Ovary (tissue), 10 donors: ENCODE data around the gene HECTD3. TPM values are rescaled to one million over a fixed set of nuclear protein-coding genes. Genes with fewer than 3 reads are reported as not detected.

Experiments used
- DNase-seq, 5 donors: peaks; one replicate each; pipeline ENCODE4 v3.0.0-alpha.2; 2019 to 2020
- H3K27ac ChIP-seq, 2 donors: fragments of 200-600 bp; one replicate each; pipeline versions ENCODE4 v1.5.1 to v1.8.0; 2019 to 2022
- H3K27me3 ChIP-seq: fragments of 200-600 bp; one replicate; pipeline ENCODE4 v1.8.0; 2022
- H3K36me3 ChIP-seq: fragments of 200-600 bp; sonication (generic); one replicate; pipeline ENCODE4 v1.5.1; 2019
- H3K4me1 ChIP-seq: one replicate; pipeline ENCODE4 v1.8.1; 2013; ENCODE audit warnings: mild to moderate bottlenecking, moderate library complexity; ENCODE audit not compliant: insufficient read depth
- H3K4me3 ChIP-seq: fragments of 200-600 bp; sonication (generic); one replicate; pipeline ENCODE4 v1.5.1; 2017
- H3K9me3 ChIP-seq, 2 donors: fragments of 200-600 bp in 1 of 2; sonication (generic) in 1 of 2; one replicate each; pipeline versions ENCODE4 v1.5.1 to v1.8.1; 2013 to 2019; ENCODE audit warnings: mild to moderate bottlenecking in 1 of 2, moderate library complexity in 1 of 2
- EP300 ChIP-seq: sonication (generic); formaldehyde crosslinking; IDR thresholded peaks from one replicate; pipeline ENCODE4 v1.6.1; 2017; ENCODE audit warnings: antibody characterized with exemption
- POLR2A ChIP-seq: fragments of 450-650 bp; IDR thresholded peaks from one replicate; pipeline ENCODE4 v1.6.1; 2017; ENCODE audit warnings: antibody characterized with exemption, mild to moderate bottlenecking, moderate library complexity
- WGBS, 3 donors: extraction: QIAGEN DNeasy Blood & Tissue Kit in 1 of 3; methylation state at CpG; one replicate each; pipeline versions ENCODE4 v1.1.5 to v1.1.7; 2013 to 2017; 5-methylcytosine and 5-hydroxymethylcytosine counted together
- intact Hi-C, 4 donors: fragments of 100-400 bp; cut with DNase I; formaldehyde crosslinking; loops; one replicate each; pipeline versions ENCODE4 v1.11.0 to v1.15.1; 2022 to 2023
- long read RNA-seq, 3 donors: library from polyadenylated mRNA in 2 of 3; unstranded in 2 of 3; transcript quantifications; one replicate each; pipeline ENCODE4 v2.0.0 and lab custom pipeline, GENCODE V29; 2021 to 2026
- polyA plus RNA-seq, 2 donors: library from polyadenylated mRNA; stranded (reverse); fragments of 200-250 nt in 1 of 2; fragments of 350-450 nt in 1 of 2; fragmentation: Illumina TruSeq in 1 of 2; extraction: RNeasy Lipid Tissue Mini Kit (QIAGEN cat#74804) in 1 of 2; gene quantifications; one replicate each; pipeline ENCODE4 v1.2.3, GENCODE V29; 2013 to 2014
- total RNA-seq, 7 donors: library from RNA; depleted of rRNA in 2 of 7; stranded (reverse); fragments of >200 nt in 2 of 7; fragmentation: NEBNext Ultra II Directional in 3 of 7; extraction: Animal tissue kit (Norgen Biotek cat#: 25700) in 3 of 7; gene quantifications; one replicate each; pipeline versions ENCODE4 v1.1.0 to v1.2.4, GENCODE V29; 2016 to 2023
- TF ChIP-seq, protein P1 (sequence below), 3 donors: fragments of 450-650 bp in 2 of 3; fragments of 200-600 bp in 1 of 3; IDR thresholded peaks; one replicate each; pipeline versions ENCODE4 v1.5.1 to v1.8.0; 2016 to 2022; ENCODE audit warnings: antibody characterized with exemption in 3 of 3, mild to moderate bottlenecking in 1 of 3
- donor health status: DM: no; HTN: no; CAD: no; lungs with moderate emphysema.
- donor health status: DM: no; HTN: no; CAD: no.
- donor health status: Bipolar disorder and iron deficiency.
- donor health status: DM: yes; HTN: yes; CAD: no.
- donor health status: DM: no; HTN: no; CAD: no.
- donor health status: DM: yes; HTN: yes; CAD: no.

HECTD3 gene
- total RNA-seq (10 to 100 TPM; 20.9 to 46.0 (median 36.1) TPM), polyA plus RNA-seq (10 to 100 TPM; 27.7 to 45.0 TPM)
- long read RNA-seq, donor 1, transcript HECTD3-202 (21 exons, 3,610 nt), result major isoform, 14 of 45 reads
- long read RNA-seq, donor 1, partial matches to known transcripts, result 15 of 45 reads
- long read RNA-seq, donor 1, other reads (novel, unspliced or antisense), result 16 of 45 reads
- long read RNA-seq, donor 2, partial matches to known transcripts, result 13 of 14 reads
- long read RNA-seq, donor 2, other reads (novel, unspliced or antisense), result 0 of 14 reads
- long read RNA-seq, donor 3, transcript HECTD3-202 (21 exons, 3,610 nt), result major isoform, 91 of 147 reads
- long read RNA-seq, donor 3, partial matches to known transcripts, result 25 of 147 reads
- long read RNA-seq, donor 3, other reads (novel, unspliced or antisense), result 30 of 147 reads

DNA sequence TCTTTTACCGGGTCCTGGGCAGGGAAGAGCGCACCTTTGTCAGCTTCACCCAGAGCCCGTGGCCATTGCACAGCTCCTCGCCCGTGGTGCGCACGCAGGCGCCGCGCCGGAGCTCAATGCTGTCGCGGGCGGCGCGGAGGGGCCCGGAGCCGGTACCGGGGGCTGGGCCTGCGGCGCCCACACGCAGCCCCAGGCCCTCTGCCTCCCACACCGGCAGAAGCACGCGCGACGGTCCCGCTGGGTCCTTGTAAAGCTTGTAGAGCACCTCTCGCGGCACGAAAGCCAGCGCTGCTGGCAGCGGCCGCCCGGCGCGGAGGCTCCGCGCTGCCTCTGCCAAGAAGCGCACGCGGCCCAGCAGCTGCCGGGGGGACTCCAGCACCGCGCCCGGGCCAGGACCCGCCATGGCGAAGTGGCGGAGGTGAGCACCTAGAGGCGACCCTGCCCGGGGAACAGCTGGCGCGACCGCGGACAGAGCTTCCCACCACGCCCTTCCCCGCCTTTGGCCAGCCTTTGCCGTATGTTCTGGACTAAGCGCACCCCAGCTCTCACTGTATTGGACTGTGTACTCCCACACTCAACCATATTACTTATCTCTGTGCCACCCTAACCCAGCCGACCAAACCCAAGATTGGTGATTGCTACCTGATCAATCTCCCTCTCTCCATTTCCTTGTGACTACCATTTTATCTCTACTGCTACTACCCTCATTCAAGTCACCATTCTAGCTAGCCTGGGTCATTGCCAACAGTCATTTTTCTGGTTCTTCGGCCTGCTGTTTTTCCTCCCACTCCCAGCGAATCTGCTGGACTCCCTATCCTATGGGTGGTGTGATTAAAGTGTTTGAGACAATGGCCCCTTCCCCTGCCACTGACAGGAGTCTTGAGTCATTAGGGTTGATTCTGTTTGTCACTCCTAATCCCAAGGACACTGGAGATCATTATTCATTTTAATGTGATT lies at the start of gene HECTD3:
TSS of gene HECTD3 (minus strand) at position 470 of the 957 bp plus-strand sequence. CDS start at position 403, 67 bp downstream.
- Histone ChIP-seq H3K4me1 (peaks cover 14% of the 10 kb centered on the region), H3K27ac (peak within 1 kb of the TSS; percentile 48 to 71), H3K36me3 (peaks cover 3% of the 10 kb centered on the region), H3K27me3 (no peaks in the 10 kb centered on the region), H3K9me3 (no peaks in the 10 kb centered on the region), H3K4me3 (peak within 1 kb of the TSS; percentile 82)
- TF ChIP-seq EP300 (no peak), POLR2A (no peak)
- TF ChIP-seq, protein P1, sequence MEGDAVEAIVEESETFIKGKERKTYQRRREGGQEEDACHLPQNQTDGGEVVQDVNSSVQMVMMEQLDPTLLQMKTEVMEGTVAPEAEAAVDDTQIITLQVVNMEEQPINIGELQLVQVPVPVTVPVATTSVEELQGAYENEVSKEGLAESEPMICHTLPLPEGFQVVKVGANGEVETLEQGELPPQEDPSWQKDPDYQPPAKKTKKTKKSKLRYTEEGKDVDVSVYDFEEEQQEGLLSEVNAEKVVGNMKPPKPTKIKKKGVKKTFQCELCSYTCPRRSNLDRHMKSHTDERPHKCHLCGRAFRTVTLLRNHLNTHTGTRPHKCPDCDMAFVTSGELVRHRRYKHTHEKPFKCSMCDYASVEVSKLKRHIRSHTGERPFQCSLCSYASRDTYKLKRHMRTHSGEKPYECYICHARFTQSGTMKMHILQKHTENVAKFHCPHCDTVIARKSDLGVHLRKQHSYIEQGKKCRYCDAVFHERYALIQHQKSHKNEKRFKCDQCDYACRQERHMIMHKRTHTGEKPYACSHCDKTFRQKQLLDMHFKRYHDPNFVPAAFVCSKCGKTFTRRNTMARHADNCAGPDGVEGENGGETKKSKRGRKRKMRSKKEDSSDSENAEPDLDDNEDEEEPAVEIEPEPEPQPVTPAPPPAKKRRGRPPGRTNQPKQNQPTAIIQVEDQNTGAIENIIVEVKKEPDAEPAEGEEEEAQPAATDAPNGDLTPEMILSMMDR (IDR thresholded peaks at IDR 0.05), result no peak
- 0 to 1% (median 0%) methylated on average over 61 to 62 of the region's 62 CpGs for WGBS, 3 donors
- intact Hi-C loops, result loop anchor here (5.0 to 10.0 kb wide), 7 partner anchors 174 to 574 kb away; partner anchors contain the start of genes TESK2 (in 2 of the 4), BEST4 (in 1 of the 4) and NASP (in 1 of the 4)
- peak; percentile 75 to 80 (median 76) for DNase-seq

DNA sequence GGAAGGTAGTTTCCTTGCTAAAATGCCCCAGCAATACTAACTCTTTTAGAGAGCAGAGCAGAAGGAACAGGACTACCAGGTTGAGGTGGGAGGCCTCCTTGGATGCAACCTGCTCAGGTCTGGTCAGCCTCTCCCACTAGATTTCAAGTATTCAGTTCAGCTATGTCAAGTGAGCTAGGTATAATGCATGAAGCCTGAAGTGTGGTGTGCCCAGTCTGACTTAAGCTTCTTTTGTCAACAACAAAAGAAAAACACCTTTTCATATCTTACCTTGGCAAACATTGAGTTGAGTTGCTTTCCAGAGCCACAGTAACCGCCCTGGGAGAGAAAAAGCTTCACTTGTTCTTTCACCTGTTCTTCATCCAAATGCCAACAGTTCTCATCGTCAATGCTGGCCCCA lies 48.7 kb upstream of the HECTD3 start:
- Histone ChIP-seq H3K4me1 (no peaks in the 10 kb centered on the region), H3K27me3 (no peaks in the 10 kb centered on the region), H3K4me3 (no peak overlapping the region), H3K27ac (no peak overlapping the region), H3K9me3 (no peaks in the 10 kb centered on the region), H3K36me3 (no peaks in the 10 kb centered on the region)
- TF ChIP-seq POLR2A, result no peak
- TF ChIP-seq, protein P1 (IDR thresholded peaks at IDR 0.05), result no peak
- TF ChIP-seq EP300, result no peak
- intact Hi-C loops, result no loop called here
- no peak for DNase-seq
- 76 to 90% (median 81%) methylated on average over 2 of the region's 2 CpGs for WGBS, 3 donors

DNA sequence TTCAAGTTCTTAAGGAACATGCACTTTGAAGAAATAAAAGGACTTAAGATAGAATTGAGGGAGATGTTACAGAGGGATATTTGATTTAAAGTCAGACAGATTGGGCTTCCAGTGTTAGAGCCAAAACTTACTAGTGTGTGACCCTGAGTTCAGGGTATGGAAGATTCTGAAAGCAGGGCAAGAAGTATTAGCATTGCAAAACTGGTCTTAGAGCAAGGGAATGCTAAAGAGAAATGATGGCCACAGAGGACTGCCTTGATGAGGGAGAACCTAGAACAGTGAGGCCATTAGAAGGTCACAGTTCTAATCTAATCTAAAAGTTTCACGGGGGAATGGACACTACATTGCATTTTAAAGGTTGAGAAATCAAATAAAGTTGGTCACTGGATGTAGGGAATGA lies 46.4 kb upstream of the HECTD3 start:
- no peaks in the 10 kb centered on the region for H3K4me1 ChIP-seq
- DNase-seq, result no peak
- no peaks in the 10 kb centered on the region for H3K9me3 ChIP-seq
- no peak overlapping the region for H3K27ac ChIP-seq
- H3K36me3 ChIP-seq, result no peaks in the 10 kb centered on the region
- H3K4me3 ChIP-seq, result no peak overlapping the region
- 34 to 62% (median 44%) methylated on average over 1 of the region's 1 CpG for WGBS, 3 donors
- TF ChIP-seq EP300 (no peak), POLR2A (no peak)
- TF ChIP-seq, protein P1 (IDR thresholded peaks at IDR 0.05), result no peak
- intact Hi-C loops, result no loop called here
- H3K27me3 ChIP-seq, result no peaks in the 10 kb centered on the region

DNA sequence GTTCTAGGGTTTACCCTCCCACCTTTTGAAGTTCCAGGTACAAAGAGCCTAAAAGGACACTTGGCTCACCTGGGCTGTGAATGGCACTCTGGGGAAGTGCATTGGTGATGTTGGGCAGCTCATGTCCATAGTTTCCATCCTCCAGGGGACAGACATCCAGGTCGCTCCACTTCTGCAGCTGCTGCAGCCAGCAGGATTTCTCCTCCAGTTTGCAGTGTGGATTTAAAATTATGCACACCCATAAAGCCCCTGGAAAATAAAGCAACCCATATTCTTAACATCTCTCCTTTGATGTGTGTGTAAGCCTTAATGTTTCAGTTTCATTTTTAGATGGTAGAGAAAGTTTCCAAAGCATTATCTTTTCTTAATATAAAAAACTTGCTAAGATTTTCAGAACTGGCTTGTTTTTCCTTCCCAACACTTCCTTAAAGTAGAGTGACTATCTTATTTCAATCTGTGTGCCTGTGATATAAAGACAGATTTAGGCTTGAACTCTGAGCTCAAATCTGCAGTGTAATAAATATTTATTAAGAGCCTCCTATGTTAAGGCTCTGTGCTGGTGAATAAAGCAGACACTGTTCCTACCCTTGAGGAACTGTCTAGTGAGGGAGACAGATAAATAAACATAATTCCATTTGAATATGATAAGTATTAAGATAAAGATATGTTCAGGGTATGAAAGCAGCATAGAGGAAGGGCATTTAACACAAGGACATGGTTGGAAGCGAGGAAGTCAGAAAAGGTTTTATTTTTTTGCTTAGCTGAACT lies 40.1 kb upstream of the HECTD3 start:
- intact Hi-C loops, result no loop called here
- no peak for DNase-seq
- no peaks in the 10 kb centered on the region for H3K9me3 ChIP-seq
- H3K36me3 ChIP-seq, result no peaks in the 10 kb centered on the region
- H3K4me3 ChIP-seq, result no peak overlapping the region
- H3K27ac ChIP-seq, result no peak overlapping the region
- H3K4me1 ChIP-seq, result no peaks in the 10 kb centered on the region
- WGBS, 3 donors, result 55 to 66% (median 58%) methylated on average over 2 of the region's 2 CpGs
- no peaks in the 10 kb centered on the region for H3K27me3 ChIP-seq
- TF ChIP-seq POLR2A (no peak), EP300 (no peak)
- TF ChIP-seq, protein P1 (IDR thresholded peaks at IDR 0.05), result no peak
